ENCODE measurements around the gene TTLL7. TPM values are rescaled to one million over a fixed set of nuclear protein-coding genes. Genes with fewer than 3 reads are reported as not detected.

The TTLL7 gene
- total and polyA plus RNA-seq, 9 of the 15 experiments (the other 6 are each of a cell fraction or from before 2014, with no cell fraction given), result 0.63 to 2.6 (median 1.7) TPM

- TF ChIP-seq RREB1 (CRISPR knock-in tag; IDR thresholded peaks at IDR 0.05) (no peak), ERF (CRISPR knock-in tag; IDR thresholded peaks at IDR 0.05) (no peak), C11orf30 (IDR thresholded peaks at IDR 0.05; ENCODE audit: low read depth) (no peak), ATF3 (IDR thresholded peaks at IDR 0.05) (no peak), ATF3 (CRISPR knock-in tag; conservative IDR thresholded peaks at IDR 0.05) (no peak), ZNF384 (IDR thresholded peaks at IDR 0.05; ENCODE audit: low read depth, low read length) (no peak), ZFPM2 (CRISPR knock-in tag; IDR thresholded peaks at IDR 0.05) (no peak), RBFOX2 (IDR thresholded peaks at IDR 0.05; ENCODE audit: low read depth, low read length) (0 out of 2 replicates have a peak, but pooled peaks have one; percentile 45), ETV5 (CRISPR knock-in tag; IDR thresholded peaks at IDR 0.05; ENCODE audit: low read depth) (no peak), NCOA4 (IDR thresholded peaks at IDR 0.05; ENCODE audit: partially characterized antibody) (no peak), ZBTB7A (IDR thresholded peaks at IDR 0.05; ENCODE audit: borderline replicate concordance, control insufficient read depth, low read depth, low read length) (peak; percentile 40; the same call in 1 of the 2 replicates), MEIS2 (IDR thresholded peaks at IDR 0.05; ENCODE audit: partially characterized antibody) (peak; percentile 33), ZNF146 (CRISPR knock-in tag; IDR thresholded peaks at IDR 0.05; ENCODE audit: unreplicated experiment) (no peak), TFE3 (CRISPR knock-in tag; IDR thresholded peaks at IDR 0.05) (no peak), FOXM1 (IDR thresholded peaks at IDR 0.05; ENCODE audit: low read depth) (no peak), FOXM1 (CRISPR knock-in tag; IDR thresholded peaks at IDR 0.05; ENCODE audit: low read depth) (no peak), EHMT2 (IDR thresholded peaks at IDR 0.05) (no peak), ELF2 (CRISPR knock-in tag; IDR thresholded peaks at IDR 0.05) (no peak), ZNF431 (CRISPR knock-in tag; IDR thresholded peaks at IDR 0.05) (no peak), FOXA3 (CRISPR knock-in tag; conservative IDR thresholded peaks at IDR 0.05 in 1 of 2, IDR thresholded peaks at IDR 0.05 in 1 of 2) (no peak), CBX1 (IDR thresholded peaks at IDR 0.05; ENCODE audit: low read depth) (no peak)
Observed at GRCh38 chr1:83860490-83861221, 138.3 kb downstream of the TTLL7 start (continued).
